Measurements from ENCODE around the gene AMMECR1.
A peak's percentile ranks its signal among the peaks of the same experiment; 100 is the strongest.
"Not testable (repeated sequence)": the region's sequence is repeated elsewhere in the genome, so short reads cannot be mapped to it uniquely, and the experiment has no call there.

Gene AMMECR1

GRCh38 chrX:110346681-110347080, 28.8 kb upstream of the AMMECR1 start:
- TF ChIP-seq, protein P1, sequence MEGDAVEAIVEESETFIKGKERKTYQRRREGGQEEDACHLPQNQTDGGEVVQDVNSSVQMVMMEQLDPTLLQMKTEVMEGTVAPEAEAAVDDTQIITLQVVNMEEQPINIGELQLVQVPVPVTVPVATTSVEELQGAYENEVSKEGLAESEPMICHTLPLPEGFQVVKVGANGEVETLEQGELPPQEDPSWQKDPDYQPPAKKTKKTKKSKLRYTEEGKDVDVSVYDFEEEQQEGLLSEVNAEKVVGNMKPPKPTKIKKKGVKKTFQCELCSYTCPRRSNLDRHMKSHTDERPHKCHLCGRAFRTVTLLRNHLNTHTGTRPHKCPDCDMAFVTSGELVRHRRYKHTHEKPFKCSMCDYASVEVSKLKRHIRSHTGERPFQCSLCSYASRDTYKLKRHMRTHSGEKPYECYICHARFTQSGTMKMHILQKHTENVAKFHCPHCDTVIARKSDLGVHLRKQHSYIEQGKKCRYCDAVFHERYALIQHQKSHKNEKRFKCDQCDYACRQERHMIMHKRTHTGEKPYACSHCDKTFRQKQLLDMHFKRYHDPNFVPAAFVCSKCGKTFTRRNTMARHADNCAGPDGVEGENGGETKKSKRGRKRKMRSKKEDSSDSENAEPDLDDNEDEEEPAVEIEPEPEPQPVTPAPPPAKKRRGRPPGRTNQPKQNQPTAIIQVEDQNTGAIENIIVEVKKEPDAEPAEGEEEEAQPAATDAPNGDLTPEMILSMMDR (conservative IDR thresholded peaks at IDR 0.05; ENCODE audit: low read depth, low read length), result no peak
- Histone ChIP-seq H3K9ac (no peak overlapping the region), H3K27ac (no peak overlapping the region), H3K36me3 (ENCODE audit: insufficient read depth) (no peaks in the 10 kb centered on the region), H2AFZ (ENCODE audit: low read depth) (no peak overlapping the region), H4K20me1 (ENCODE audit: insufficient read depth) (no peaks in the 10 kb centered on the region), H3K4me1 (ENCODE audit: low read depth, poor library complexity, severe bottlenecking) (peaks cover under 1% of the 10 kb centered on the region), H3K4me3 (IDR thresholded peaks at IDR 0.05; ENCODE audit: insufficient read depth, low read depth, low read length) (no peak overlapping the region), H3K4me2 (no peak overlapping the region), H3K79me2 (ENCODE audit: insufficient read depth, low read depth) (no peaks in the 10 kb centered on the region), H3K27me3 (ENCODE audit: insufficient read depth, low read depth) (no peaks in the 10 kb centered on the region)

GRCh38 chrX:110341189-110342035, 23.5 kb upstream of the AMMECR1 start:
- Histone ChIP-seq H2AFZ (ENCODE audit: low read depth) (no peak overlapping the region), H3K9ac (no peak overlapping the region), H3K4me3 (IDR thresholded peaks at IDR 0.05; ENCODE audit: insufficient read depth, low read depth, low read length) (no peak overlapping the region)

DNA sequence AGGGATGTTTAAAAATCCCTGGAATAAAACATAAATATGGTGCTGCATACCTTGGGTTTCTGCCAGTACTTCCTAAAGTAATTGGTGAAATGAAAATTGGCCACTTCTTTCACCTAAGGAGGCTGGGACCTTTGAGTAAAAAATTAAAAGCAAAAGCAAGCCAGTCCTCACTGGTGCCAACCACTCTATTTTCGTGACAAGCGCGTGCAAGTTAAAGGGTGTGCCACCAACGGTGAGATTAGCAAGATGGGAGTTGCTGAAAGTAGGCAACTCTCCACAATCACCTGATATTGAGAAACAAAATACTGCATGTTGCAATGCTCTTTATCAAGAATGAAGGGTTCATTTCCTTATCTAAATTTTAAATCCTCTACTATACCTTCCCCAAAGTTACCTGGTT, 21.1 kb upstream of the AMMECR1 start:
- TF ChIP-seq, protein P1 (conservative IDR thresholded peaks at IDR 0.05; ENCODE audit: low read depth, low read length), result no peak
- H3K9ac ChIP-seq, result no peak overlapping the region
- no peaks in the 10 kb centered on the region for H3K79me2 ChIP-seq (ENCODE audit: insufficient read depth, low read depth)
- H3K4me2 ChIP-seq, result no peak overlapping the region
- H4K20me1 ChIP-seq (ENCODE audit: insufficient read depth), result no peaks in the 10 kb centered on the region
- no peak overlapping the region for H3K27ac ChIP-seq
- no peaks in the 10 kb centered on the region for H3K36me3 ChIP-seq (ENCODE audit: insufficient read depth)
- H3K27me3 ChIP-seq (ENCODE audit: insufficient read depth, low read depth), result no peaks in the 10 kb centered on the region
- no peak overlapping the region for H2AFZ ChIP-seq (ENCODE audit: low read depth)
- peaks cover 11% of the 10 kb centered on the region for H3K4me1 ChIP-seq (ENCODE audit: low read depth, poor library complexity, severe bottlenecking)
- no peak overlapping the region for H3K4me3 ChIP-seq (IDR thresholded peaks at IDR 0.05; ENCODE audit: insufficient read depth, low read depth, low read length)

More at GRCh38 chrX:110341189-110342035, 23.5 kb upstream of the AMMECR1 start:
- Histone ChIP-seq H3K79me2 (ENCODE audit: insufficient read depth, low read depth) (no peaks in the 10 kb centered on the region), H3K27me3 (ENCODE audit: insufficient read depth, low read depth) (no peaks in the 10 kb centered on the region), H3K27ac (no peak overlapping the region), H3K4me1 (ENCODE audit: low read depth, poor library complexity, severe bottlenecking) (peaks cover 11% of the 10 kb centered on the region), H4K20me1 (ENCODE audit: insufficient read depth) (no peaks in the 10 kb centered on the region), H3K4me2 (peak overlapping the region; percentile 31; the same call in 1 of the 2 replicates), H3K36me3 (ENCODE audit: insufficient read depth) (no peaks in the 10 kb centered on the region)
- TF ChIP-seq, protein P1 (conservative IDR thresholded peaks at IDR 0.05; ENCODE audit: low read depth, low read length), result no peak

- not testable (repeated sequence) for H3K27ac ChIP-seq; H2AFZ ChIP-seq (ENCODE audit: low read depth); H3K27me3 ChIP-seq (ENCODE audit: insufficient read depth, low read depth); H3K4me2 ChIP-seq; H3K9ac ChIP-seq; H3K79me2 ChIP-seq (ENCODE audit: insufficient read depth, low read depth); H3K4me1 ChIP-seq (ENCODE audit: low read depth, poor library complexity, severe bottlenecking); H3K4me3 ChIP-seq (IDR thresholded peaks at IDR 0.05; ENCODE audit: insufficient read depth, low read depth, low read length); H4K20me1 ChIP-seq (ENCODE audit: insufficient read depth); H3K36me3 ChIP-seq (ENCODE audit: insufficient read depth)
Observed at GRCh38 chrX:110333458-110333857, 15.6 kb upstream of the AMMECR1 start.

DNA sequence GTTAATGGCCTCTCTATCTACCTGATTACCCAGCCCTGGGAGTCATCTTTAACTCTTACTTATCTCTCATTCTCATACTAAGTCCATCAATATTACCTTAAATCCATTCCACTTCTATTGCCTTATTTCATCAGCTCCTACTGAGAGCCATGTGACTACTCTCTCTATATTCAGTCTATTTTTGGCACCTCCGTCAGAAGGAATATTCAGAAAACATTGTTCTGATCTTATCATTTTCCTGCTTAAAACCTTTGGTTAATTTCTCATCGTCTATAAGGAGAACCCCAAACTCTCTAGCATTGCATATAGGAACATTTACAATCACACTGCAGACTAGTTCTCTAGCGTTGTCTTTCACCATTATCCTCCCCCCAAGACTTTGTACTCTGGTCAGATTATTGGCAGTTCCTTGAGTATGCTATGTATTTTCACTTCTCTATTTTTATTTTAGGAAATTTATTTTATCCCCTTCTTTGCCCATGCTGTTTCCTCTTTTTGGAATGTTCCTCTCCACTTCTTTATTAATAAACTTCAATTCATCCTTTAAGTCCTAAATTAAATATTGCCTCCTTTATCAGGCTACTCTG, 13.7 kb upstream of the AMMECR1 start:
- TF ChIP-seq, protein P1 (conservative IDR thresholded peaks at IDR 0.05; ENCODE audit: low read depth, low read length), result no peak
- no peaks in the 10 kb centered on the region for H3K4me1 ChIP-seq (ENCODE audit: low read depth, poor library complexity, severe bottlenecking)
- H3K9ac ChIP-seq, result no peak overlapping the region
- no peak overlapping the region for H3K4me2 ChIP-seq
- H3K27ac ChIP-seq, result no peak overlapping the region
- H3K27me3 ChIP-seq (ENCODE audit: insufficient read depth, low read depth), result no peaks in the 10 kb centered on the region
- no peak overlapping the region for H2AFZ ChIP-seq (ENCODE audit: low read depth)
- no peaks in the 10 kb centered on the region for H3K79me2 ChIP-seq (ENCODE audit: insufficient read depth, low read depth)
- no peak overlapping the region for H3K4me3 ChIP-seq (IDR thresholded peaks at IDR 0.05; ENCODE audit: insufficient read depth, low read depth, low read length)
- H3K36me3 ChIP-seq (ENCODE audit: insufficient read depth), result no peaks in the 10 kb centered on the region
- H4K20me1 ChIP-seq (ENCODE audit: insufficient read depth), result no peaks in the 10 kb centered on the region

DNA sequence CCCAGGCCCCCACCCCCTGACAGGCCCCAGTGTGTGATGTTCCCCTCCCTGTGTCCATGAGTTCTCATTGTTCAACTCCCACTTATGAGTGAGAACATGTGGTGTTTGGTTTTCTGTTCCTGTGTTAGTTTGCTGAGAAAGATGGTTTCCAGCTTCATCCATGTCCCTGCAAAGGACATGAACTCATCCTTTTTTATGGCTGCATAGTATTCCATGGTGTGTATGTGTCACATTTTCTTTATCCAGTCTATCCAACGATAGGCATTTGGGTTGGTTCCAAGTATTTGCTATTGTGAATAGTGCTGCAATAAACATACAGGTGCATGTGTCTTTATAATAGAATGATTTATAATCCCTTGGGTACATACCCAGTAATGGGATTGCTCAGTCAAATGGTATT, 10.7 kb upstream of the AMMECR1 start:
- not testable (repeated sequence) for H3K4me3 ChIP-seq (IDR thresholded peaks at IDR 0.05; ENCODE audit: insufficient read depth, low read depth, low read length); H3K79me2 ChIP-seq (ENCODE audit: insufficient read depth, low read depth); H3K9ac ChIP-seq; H4K20me1 ChIP-seq (ENCODE audit: insufficient read depth); H3K4me1 ChIP-seq (ENCODE audit: low read depth, poor library complexity, severe bottlenecking); H3K4me2 ChIP-seq; H3K27ac ChIP-seq; H3K27me3 ChIP-seq (ENCODE audit: insufficient read depth, low read depth); H2AFZ ChIP-seq (ENCODE audit: low read depth); H3K36me3 ChIP-seq (ENCODE audit: insufficient read depth)
